GM23338 (cell line): ENCODE results near the gene SLAMF9. TPM values are rescaled to one million over a fixed set of nuclear protein-coding genes. Genes with fewer than 3 reads are reported as not detected.

Experiments used
- ATAC-seq: fragments of 200-7000 bp; cut with Tn5 transposase; 3 replicates; pipeline ENCODE4 v1.9.1; 2020
- DNase-seq: peaks from one replicate; pipeline ENCODE4 v3.0.0-alpha.2; 2015; ENCODE audit warnings: low spot score
- H2AFZ ChIP-seq: fragments of 200-600 bp; sonication (generic); 2 replicates; pipeline ENCODE4 v1.8.0; 2016; ENCODE audit warnings: antibody characterized with exemption, mild to moderate bottlenecking, moderate library complexity
- H3F3A ChIP-seq: fragments of 200-600 bp; sonication (generic); replicated peaks from 2 replicates; pipeline ENCODE4 v1.8.0; 2017; ENCODE audit warnings: antibody characterized with exemption, mixed run types, low read depth
- H3K27ac ChIP-seq: fragments of 200-600 bp; sonication (generic); 2 replicates; pipeline ENCODE4 v1.6.1; 2016; ENCODE audit warnings: low read depth
- H3K27me3 ChIP-seq: fragments of 200-600 bp; sonication (generic); 2 replicates; pipeline ENCODE4 v1.8.0; 2016; ENCODE audit warnings: mild to moderate bottlenecking, mixed run types, moderate library complexity; ENCODE audit not compliant: insufficient read depth
- H3K36me3 ChIP-seq: fragments of 200-600 bp; sonication (generic); 2 replicates; pipeline ENCODE4 v1.8.0; 2016; ENCODE audit warnings: mild to moderate bottlenecking; ENCODE audit not compliant: insufficient read depth
- H3K4me1 ChIP-seq: fragments of 200-600 bp; sonication (generic); 2 replicates; pipeline ENCODE4 v1.8.0; 2016; ENCODE audit warnings: mild to moderate bottlenecking, moderate library complexity; ENCODE audit not compliant: insufficient read depth
- H3K4me2 ChIP-seq: fragments of 200-600 bp; sonication (generic); 2 replicates; pipeline ENCODE4 v1.7.1; 2017; ENCODE audit warnings: mixed run types
- H3K4me3 ChIP-seq: fragments of 200-600 bp; sonication (generic); 2 replicates; pipeline ENCODE4 v1.6.1; 2016; ENCODE audit warnings: mixed run types
- H3K79me2 ChIP-seq: fragments of 200-600 bp; sonication (generic); replicated peaks from 2 replicates; pipeline ENCODE4 v1.8.0; 2017; ENCODE audit warnings: mild to moderate bottlenecking; ENCODE audit not compliant: insufficient read depth
- H3K9me2 ChIP-seq: fragments of 200-600 bp; sonication (generic); 2 replicates; pipeline ENCODE4 v1.8.0; 2017; ENCODE audit not compliant: insufficient read depth
- H4K20me1 ChIP-seq: fragments of 200-600 bp; sonication (generic); replicated peaks from 2 replicates; pipeline ENCODE4 v1.8.0; 2017; ENCODE audit warnings: mild to moderate bottlenecking; ENCODE audit not compliant: insufficient read depth
- H3K27ac Mint-ChIP-seq: 2 replicates; pipeline ENCODE4 v1.8.0; 2020; ENCODE audit warnings: inconsistent platforms, mild to moderate bottlenecking, moderate library complexity, mixed read lengths
- H3K27me3 Mint-ChIP-seq: 3 replicates; pipeline ENCODE4 v1.8.0; 2022; ENCODE audit warnings: low read depth, mild to moderate bottlenecking, moderate library complexity, mixed read lengths, inconsistent platforms; ENCODE audit not compliant: insufficient read depth, poor library complexity
- H3K36me3 Mint-ChIP-seq: 3 replicates; pipeline ENCODE4 v1.8.0; 2021; ENCODE audit warnings: low read depth, mild to moderate bottlenecking, inconsistent platforms, moderate library complexity, mixed read lengths
- H3K4me1 Mint-ChIP-seq: 3 replicates; pipeline ENCODE4 v1.8.0; 2020; ENCODE audit warnings: mild to moderate bottlenecking, inconsistent platforms, mixed read lengths
- H3K4me3 Mint-ChIP-seq: 3 replicates; pipeline ENCODE4 v1.8.0; 2021; ENCODE audit warnings: moderate library complexity, mild to moderate bottlenecking, inconsistent platforms, mixed read lengths
- H3K9me3 Mint-ChIP-seq: 3 replicates; pipeline ENCODE4 v1.8.0; 2020; ENCODE audit warnings: moderate library complexity, mild to moderate bottlenecking, inconsistent platforms, mixed read lengths
- ETS1 ChIP-seq: IDR thresholded peaks from 2 replicates; pipeline ENCODE4 v1.6.1; 2016; ENCODE audit warnings: antibody characterized with exemption
- EZH2 ChIP-seq: fragments of 200-600 bp; sonication (generic); IDR thresholded peaks from one replicate; pipeline ENCODE4 v1.8.0; 2017; ENCODE audit warnings: antibody characterized with exemption, mild to moderate bottlenecking, low read depth; ENCODE audit not compliant: unreplicated experiment
- EZH2phosphoT487 ChIP-seq: fragments of 200-600 bp; sonication (generic); IDR thresholded peaks from one replicate; pipeline ENCODE4 v1.8.1; 2018; ENCODE audit warnings: antibody characterized with exemption; ENCODE audit not compliant: unreplicated experiment
- NANOG ChIP-seq: IDR thresholded peaks from 2 replicates; pipeline ENCODE4 v1.6.1; 2016; ENCODE audit warnings: antibody characterized with exemption, borderline replicate concordance
- STAT1 ChIP-seq: IDR thresholded peaks from one replicate; pipeline ENCODE4 v1.6.1; 2016; ENCODE audit warnings: antibody characterized with exemption; ENCODE audit not compliant: unreplicated experiment
- ZNF114 ChIP-seq: fragments of 250-450 bp; sonication (Bioruptor Pico); IDR thresholded peaks from 2 replicates; pipeline ENCODE4 v1.5.0; 2020; ENCODE audit warnings: mild to moderate bottlenecking, moderate library complexity
- ZNF331 ChIP-seq: fragments of 250-450 bp; sonication (Bioruptor Pico); IDR thresholded peaks from 2 replicates; pipeline ENCODE4 v1.5.0; 2020; ENCODE audit warnings: low read depth, mild to moderate bottlenecking, moderate library complexity
- polyA plus RNA-seq: library from polyadenylated mRNA; unstranded; fragments of >200 nt; fragmentation: Nextera tagmentation; extraction: Ambion mirVana; gene quantifications from 2 replicates; pipeline ENCODE4 v1.2.1, GENCODE V29; 2016
- total RNA-seq: library from RNA; depleted of rRNA; stranded (reverse); fragments of >200 nt; shearing (Covaris generic); gene quantifications from 2 replicates; pipeline ENCODE4 v1.2.3, GENCODE V29; 2014
- TF ChIP-seq, protein P1 (sequence below), 2 experiments: fragments of 200-600 bp in 1 of 2; sonication (generic) in 1 of 2; conservative IDR thresholded peaks; 2 replicates each; pipeline versions ENCODE4 v1.5.1 to v1.6.1; 2016 to 2017; ENCODE audit warnings: antibody characterized with exemption in 2 of 2, low read depth in 2 of 2, mild to moderate bottlenecking in 2 of 2, moderate library complexity in 1 of 2

The SLAMF9 gene
- total and polyA plus RNA-seq, 2 experiments from 2014 or later = not detected

- TF ChIP-seq ETS1 = no peak
- TF ChIP-seq STAT1 = no peak
- no peak for TF ChIP-seq ZNF114 (CRISPR knock-in tag)
- TF ChIP-seq EZH2 = no peak
- no peak for TF ChIP-seq NANOG
Observed at GRCh38 chr1:159932296-159933285, 21.4 kb downstream of the SLAMF9 start (continued).

- TF ChIP-seq ZNF331 (no peak), EZH2phosphoT487 (no peak)
- TF ChIP-seq, protein P1, sequence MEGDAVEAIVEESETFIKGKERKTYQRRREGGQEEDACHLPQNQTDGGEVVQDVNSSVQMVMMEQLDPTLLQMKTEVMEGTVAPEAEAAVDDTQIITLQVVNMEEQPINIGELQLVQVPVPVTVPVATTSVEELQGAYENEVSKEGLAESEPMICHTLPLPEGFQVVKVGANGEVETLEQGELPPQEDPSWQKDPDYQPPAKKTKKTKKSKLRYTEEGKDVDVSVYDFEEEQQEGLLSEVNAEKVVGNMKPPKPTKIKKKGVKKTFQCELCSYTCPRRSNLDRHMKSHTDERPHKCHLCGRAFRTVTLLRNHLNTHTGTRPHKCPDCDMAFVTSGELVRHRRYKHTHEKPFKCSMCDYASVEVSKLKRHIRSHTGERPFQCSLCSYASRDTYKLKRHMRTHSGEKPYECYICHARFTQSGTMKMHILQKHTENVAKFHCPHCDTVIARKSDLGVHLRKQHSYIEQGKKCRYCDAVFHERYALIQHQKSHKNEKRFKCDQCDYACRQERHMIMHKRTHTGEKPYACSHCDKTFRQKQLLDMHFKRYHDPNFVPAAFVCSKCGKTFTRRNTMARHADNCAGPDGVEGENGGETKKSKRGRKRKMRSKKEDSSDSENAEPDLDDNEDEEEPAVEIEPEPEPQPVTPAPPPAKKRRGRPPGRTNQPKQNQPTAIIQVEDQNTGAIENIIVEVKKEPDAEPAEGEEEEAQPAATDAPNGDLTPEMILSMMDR (conservative IDR thresholded peaks at IDR 0.05; ENCODE audit: low read depth in 2 of 2) = no peak
- Histone ChIP-seq H3K4me1 (peaks cover 3% of the 10 kb centered on the region; the same call in 1 of the 2 replicates), H3F3A (no peaks in the 10 kb centered on the region; the same call in 1 of the 2 replicates), H3K27me3 (no peaks in the 10 kb centered on the region), H3K9me2 (no peaks in the 10 kb centered on the region), H3K4me2 (no peak overlapping the region), H3K36me3 (0 out of 2 replicates have a peak, but pooled peaks cover 12% of the 10 kb centered on the region), H3K4me3 (no peak overlapping the region), H2AFZ (no peak overlapping the region), H3K79me2 (no peaks in the 10 kb centered on the region), H4K20me1 (no peaks in the 10 kb centered on the region; the same call in 1 of the 2 replicates), H3K27ac (no peak overlapping the region)
- no peak overlapping the region for H3K4me3 Mint-ChIP-seq
- peaks cover 11% of the 10 kb centered on the region for H3K27me3 Mint-ChIP-seq
- ATAC-seq (no peak), DNase-seq (no peak)
- H3K36me3 Mint-ChIP-seq = peaks cover 56% of the 10 kb centered on the region
- H3K4me1 Mint-ChIP-seq = peaks cover 14% of the 10 kb centered on the region
- H3K27ac Mint-ChIP-seq = no peak overlapping the region
- no peaks in the 10 kb centered on the region; the same call in 1 of the 3 replicates for H3K9me3 Mint-ChIP-seq
Observed at GRCh38 chr1:159931795-159932173, 22.3 kb downstream of the SLAMF9 start.
